PC-3 (cell line): ENCODE results near the gene SMYD2. TPM values are rescaled to one million over a fixed set of nuclear protein-coding genes. Genes with fewer than 3 reads are reported as not detected.
A peak's percentile ranks its signal among the peaks of the same experiment; 100 is the strongest.

Experiments
- ATAC-seq: fragments of 200-7000 bp; cut with Tn5 transposase; 2 replicates; pipeline ENCODE4 v1.9.1; 2020; ENCODE audit warnings: mild to moderate bottlenecking, moderate library complexity
- BruUV-seq: library from RNA; stranded (reverse); fragments of 400-500 nt; replicated peaks from 2 replicates; lab custom pipeline; 2021; lab: Mats Ljungman, UMichigan
- CTCF ChIA-PET: fragments of 300-600 bp; sonication (Branson Sonifier 250); formaldehyde crosslinking; loops from one replicate; lab custom pipeline; 2022; ENCODE audit warnings: antibody characterized with exemption; lab: Charles Lee
- POLR2A ChIA-PET: fragments of 300-600 bp; sonication (Branson Sonifier 250); formaldehyde crosslinking; loops from one replicate; lab custom pipeline; 2022; ENCODE audit warnings: antibody characterized with exemption; ENCODE audit not compliant: unreplicated experiment; lab: Charles Lee
- DNase-seq: peaks from one replicate; pipeline ENCODE4 v3.0.0-alpha.2; 2015
- H2AFZ ChIP-seq: fragments of 300-600 bp; sonication (generic); 2 replicates; pipeline ENCODE4 v1.6.0; 2016; ENCODE audit warnings: antibody characterized with exemption, low read length
- H3F3A ChIP-seq: fragments of 300-600 bp; sonication (generic); one replicate; pipeline ENCODE4 v1.6.0; 2017; ENCODE audit warnings: antibody characterized with exemption, low read length, control low read depth, mild to moderate bottlenecking; ENCODE audit not compliant: unreplicated experiment
- H3K27ac ChIP-seq: fragments of 300-600 bp; sonication (generic); 2 replicates; pipeline ENCODE4 v1.5.1; 2016; ENCODE audit warnings: mild to moderate bottlenecking, low read length
- H3K27me3 ChIP-seq: fragments of 300-600 bp; sonication (generic); 2 replicates; pipeline ENCODE4 v1.6.1; 2016; ENCODE audit warnings: low read length, mixed read lengths
- H3K36me3 ChIP-seq: fragments of 300-600 bp; sonication (generic); 2 replicates; pipeline ENCODE4 v1.6.1; 2016; ENCODE audit warnings: low read depth, mixed run types, low read length, mixed read lengths
- H3K4me1 ChIP-seq: fragments of 300-600 bp; sonication (generic); 2 replicates; pipeline ENCODE4 v1.5.1; 2016; ENCODE audit warnings: low read length; ENCODE audit not compliant: insufficient read depth
- H3K4me2 ChIP-seq: fragments of 300-600 bp; sonication (generic); 2 replicates; pipeline ENCODE4 v1.6.0; 2016; ENCODE audit warnings: low read length
- H3K4me3 ChIP-seq: fragments of 300-600 bp; sonication (generic); 2 replicates; pipeline ENCODE4 v1.5.1; 2016; ENCODE audit warnings: mild to moderate bottlenecking, low read length, mixed read lengths
- H3K79me2 ChIP-seq: fragments of 300-600 bp; sonication (generic); 2 replicates; pipeline ENCODE4 v1.6.1; 2017; ENCODE audit warnings: low read length, mixed read lengths
- H3K9ac ChIP-seq: fragments of 300-600 bp; sonication (generic); 2 replicates; pipeline ENCODE4 v1.6.0; 2016; ENCODE audit warnings: mild to moderate bottlenecking, low read length
- H3K9me2 ChIP-seq: fragments of 300-600 bp; sonication (generic); replicated peaks from 2 replicates; pipeline ENCODE4 v1.6.1; 2016; ENCODE audit warnings: mixed run types, low read length, mixed read lengths
- H3K9me3 ChIP-seq: fragments of 300-600 bp; sonication (generic); 2 replicates; pipeline ENCODE4 v1.6.1; 2016; ENCODE audit warnings: low read length, mixed read lengths
- H4K20me1 ChIP-seq: fragments of 300-600 bp; sonication (generic); 2 replicates; pipeline ENCODE4 v1.6.1; 2016; ENCODE audit warnings: low read length, mixed read lengths
- CTCF ChIP-seq: fragments of 300-600 bp; sonication (generic); conservative IDR thresholded peaks from 2 replicates; pipeline ENCODE4 v1.5.1; 2017; ENCODE audit warnings: antibody characterized with exemption, low read depth, mild to moderate bottlenecking, low read length
- EZH2 ChIP-seq: fragments of 300-600 bp; sonication (generic); IDR thresholded peaks from one replicate; pipeline ENCODE4 v1.6.1; 2017; ENCODE audit warnings: antibody characterized with exemption, mild to moderate bottlenecking, low read length; ENCODE audit not compliant: unreplicated experiment
- EZH2phosphoT487 ChIP-seq: fragments of 300-600 bp; sonication (generic); IDR thresholded peaks from 2 replicates; pipeline ENCODE4 v1.6.1; 2018; ENCODE audit warnings: mild to moderate bottlenecking, antibody characterized with exemption, low read length, borderline replicate concordance
- intact Hi-C: fragments of 100-400 bp; cut with micrococcal nuclease; formaldehyde crosslinking; loops from 2 replicates; pipeline ENCODE4 v1.9.0; 2023
- total RNA-seq: library from RNA; depleted of rRNA; stranded (reverse); fragments of >200 nt; gene quantifications from 2 replicates; pipeline ENCODE4 v1.2.3, GENCODE V29; 2014

The SMYD2 gene
- total RNA-seq, 1 experiment from 2014 or later, result 124 TPM

DNA sequence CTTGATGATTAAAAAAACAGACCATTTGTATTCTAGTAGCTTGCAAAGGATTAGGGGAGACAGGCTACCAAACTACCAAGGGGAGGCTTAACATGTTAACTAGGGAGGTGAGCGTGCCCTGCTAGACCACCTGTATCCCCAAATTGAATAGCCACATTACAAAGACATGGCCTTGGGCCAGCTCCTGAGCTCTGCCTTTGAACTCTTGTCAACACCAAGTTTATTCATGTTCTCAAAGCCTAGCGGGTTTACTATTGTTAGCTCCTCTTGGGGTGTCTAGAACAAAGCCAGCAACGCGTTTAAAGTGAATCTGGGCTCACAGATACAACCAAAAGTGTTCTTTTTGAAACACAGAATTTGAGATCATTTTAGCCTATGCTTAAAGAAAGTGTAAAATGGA lies 36.3 kb downstream of the SMYD2 start:
- Histone ChIP-seq H3K4me3 (no peak overlapping the region), H3K27ac (no peak overlapping the region), H3K36me3 (peaks cover 20% of the 10 kb centered on the region; the same call in 1 of the 2 replicates), H3K9me3 (no peaks in the 10 kb centered on the region), H2AFZ (no peak overlapping the region), H3K79me2 (no peaks in the 10 kb centered on the region), H4K20me1 (no peaks in the 10 kb centered on the region), H3K9me2 (no peaks in the 10 kb centered on the region), H3K9ac (no peak overlapping the region), H3K4me1 (peaks cover 8% of the 10 kb centered on the region), H3K4me2 (no peak overlapping the region), H3F3A (no peaks in the 10 kb centered on the region), H3K27me3 (no peaks in the 10 kb centered on the region)
- DNase-seq (no peak), ATAC-seq (no peak)
- CTCF ChIA-PET, result interaction anchor here (0.6 to 1.2 kb wide), 3 partner anchors 15 to 1459 kb away, joined by 3 to 11 read pairs (median 4); no protein-coding TSS in a partner anchor
- POLR2A ChIA-PET, result no interaction called here
- BruUV-seq, result no TSS peak
- intact Hi-C loops, result loop anchor here (2.0 kb wide), 1 partner anchor 20 kb away; no protein-coding TSS in a partner anchor
- TF ChIP-seq CTCF (no peak), EZH2 (no peak), EZH2phosphoT487 (no peak)

DNA sequence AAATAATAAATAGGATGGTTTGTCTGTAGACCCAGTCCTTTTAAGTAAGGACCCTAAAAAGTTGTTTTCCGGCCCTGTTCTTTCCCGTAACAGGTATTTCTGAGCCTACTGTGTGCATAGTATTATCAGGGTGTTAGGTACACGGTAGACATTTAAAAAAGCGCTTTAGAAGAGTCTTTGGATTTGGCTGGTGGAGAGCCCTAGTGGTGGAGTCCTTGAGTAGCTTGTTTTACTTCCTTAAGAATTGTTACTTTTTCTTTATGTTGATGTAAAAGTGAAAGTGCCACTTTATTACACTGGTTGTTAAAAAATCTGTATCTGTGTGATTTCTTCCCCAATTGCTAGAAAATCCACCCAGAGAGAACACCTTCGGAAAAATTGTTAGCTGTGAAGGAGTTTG lies 36.8 kb downstream of the SMYD2 start:
- CTCF ChIA-PET, result interaction anchor here (0.6 to 1.2 kb wide), 3 partner anchors 14 to 1459 kb away, joined by 3 to 11 read pairs (median 4); no protein-coding TSS in a partner anchor
- Histone ChIP-seq H3F3A (no peaks in the 10 kb centered on the region), H3K4me1 (peaks cover 8% of the 10 kb centered on the region), H2AFZ (no peak overlapping the region), H3K27ac (no peak overlapping the region), H3K9me3 (no peaks in the 10 kb centered on the region), H3K36me3 (peaks cover 20% of the 10 kb centered on the region; the same call in 1 of the 2 replicates), H3K9ac (no peak overlapping the region), H3K27me3 (no peaks in the 10 kb centered on the region), H3K4me2 (no peak overlapping the region), H3K79me2 (no peaks in the 10 kb centered on the region), H3K9me2 (no peaks in the 10 kb centered on the region), H4K20me1 (no peaks in the 10 kb centered on the region), H3K4me3 (no peak overlapping the region)
- ATAC-seq, result no peak
- intact Hi-C loops, result loop anchor here (2.0 kb wide), 1 partner anchor 21 kb away; no protein-coding TSS in a partner anchor
- POLR2A ChIA-PET, result interaction anchor here (0.6 kb wide), 1 partner anchor 230 kb away, joined by 3 read pairs; no protein-coding TSS in a partner anchor
- no peak for DNase-seq
- BruUV-seq, result no TSS peak
- peak; percentile 28; the same call in 1 of the 2 replicates for TF ChIP-seq CTCF
- no peak for TF ChIP-seq EZH2
- no peak for TF ChIP-seq EZH2phosphoT487

DNA sequence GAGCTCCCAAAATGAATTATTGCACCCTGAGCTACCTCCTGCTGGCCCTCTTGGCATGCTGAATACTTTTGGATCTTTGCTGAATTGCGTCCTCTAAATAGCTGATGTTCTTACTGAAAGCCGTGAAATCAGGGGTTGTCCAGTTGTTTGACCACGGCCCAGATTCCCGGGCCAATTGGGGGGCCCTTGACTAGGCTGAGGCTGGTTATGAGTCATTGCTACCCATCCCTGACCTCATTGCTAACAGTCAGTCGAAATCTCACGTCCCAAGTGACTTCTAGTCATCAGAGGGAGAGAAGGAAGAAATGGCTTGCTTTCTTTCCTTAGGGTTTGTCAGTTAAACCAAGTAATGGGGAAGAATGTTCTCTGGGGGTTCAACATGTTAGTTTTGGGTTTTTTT lies 37.4 kb downstream of the SMYD2 start:
- CTCF ChIA-PET, result interaction anchor here (1.2 kb wide), 1 partner anchor 57 kb away, joined by 11 read pairs; no protein-coding TSS in a partner anchor
- Histone ChIP-seq H3K9ac (no peak overlapping the region), H3K27me3 (no peaks in the 10 kb centered on the region), H3K4me3 (no peak overlapping the region), H3F3A (no peaks in the 10 kb centered on the region), H3K36me3 (peaks cover 23% of the 10 kb centered on the region; the same call in 1 of the 2 replicates), H3K4me1 (peaks cover 8% of the 10 kb centered on the region), H3K4me2 (no peak overlapping the region), H2AFZ (no peak overlapping the region), H4K20me1 (no peaks in the 10 kb centered on the region), H3K9me3 (no peaks in the 10 kb centered on the region), H3K79me2 (no peaks in the 10 kb centered on the region), H3K27ac (no peak overlapping the region), H3K9me2 (no peaks in the 10 kb centered on the region)
- POLR2A ChIA-PET, result interaction anchor here (0.6 kb wide), 1 partner anchor 229 kb away, joined by 3 read pairs; no protein-coding TSS in a partner anchor
- intact Hi-C loops, result no loop called here
- TF ChIP-seq CTCF (no peak), EZH2phosphoT487 (no peak), EZH2 (no peak)
- DNase-seq, result no peak
- no TSS peak for BruUV-seq
- no peak for ATAC-seq
